ENCODE results near the gene PRR5. TPM values are rescaled to one million over a fixed set of nuclear protein-coding genes. Genes with fewer than 3 reads are reported as not detected.

Gene PRR5
- polyA plus RNA-seq, 1 donor, result 39.0 TPM

DNA sequence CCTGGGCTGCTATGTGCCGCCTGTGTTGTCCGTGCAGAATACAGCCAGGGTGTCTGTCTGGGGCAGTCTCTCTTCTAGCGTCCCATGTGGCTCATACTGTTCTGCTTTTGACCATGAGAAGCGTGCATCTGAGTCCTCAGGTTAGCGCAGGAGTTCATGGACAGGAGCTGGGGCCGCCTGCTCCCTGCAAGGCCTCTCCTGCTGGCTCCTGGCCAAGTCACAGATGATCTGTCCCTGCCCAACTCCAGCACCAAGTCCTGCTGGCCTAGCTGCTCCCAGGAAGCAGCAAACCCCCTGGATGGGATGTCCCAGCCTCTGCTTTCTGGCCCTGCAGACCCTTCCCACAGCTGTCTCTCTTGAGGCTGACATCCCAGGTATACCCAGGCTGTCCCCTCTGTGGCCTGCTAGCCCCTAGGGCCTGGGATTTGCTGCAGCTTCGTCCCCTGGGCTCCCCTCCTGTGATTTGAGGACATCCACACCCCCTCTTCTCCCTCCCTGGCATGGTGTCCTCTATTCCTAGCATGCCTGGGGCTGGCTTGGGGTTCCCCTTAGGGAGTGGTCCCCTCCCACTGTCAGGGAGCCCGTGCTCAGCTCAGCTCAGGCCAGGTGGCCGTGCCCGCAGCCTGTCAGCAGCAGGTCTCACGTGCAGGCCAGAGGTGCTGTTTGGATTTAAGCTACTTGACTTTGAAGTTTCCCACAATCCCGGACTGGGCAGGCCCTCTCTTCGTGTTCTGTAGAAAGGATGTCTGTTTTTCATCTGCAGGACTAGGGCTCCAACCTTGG is 17.8 kb downstream of the PRR5 start:
- no peak for DNase-seq

DNA sequence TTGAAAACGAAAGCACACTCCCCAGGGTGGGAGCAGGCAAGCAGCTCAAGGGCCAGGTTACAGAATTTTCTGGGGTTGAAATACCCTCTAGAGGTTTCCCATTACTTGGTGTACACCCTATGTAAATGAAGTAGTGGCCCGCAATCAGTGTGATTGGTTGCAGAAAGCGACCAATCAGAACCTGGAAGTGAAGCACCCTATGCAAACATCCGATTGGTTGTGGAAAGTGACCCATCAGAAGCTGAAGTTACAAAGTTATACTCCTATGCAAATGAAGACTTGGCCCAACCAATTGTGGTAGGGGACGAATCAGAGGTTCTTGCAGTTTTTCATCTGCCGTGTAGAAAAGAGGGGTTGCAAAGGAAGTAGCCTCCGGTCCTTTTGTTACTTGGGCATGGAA is 19.2 kb downstream of the PRR5 start:
- DNase-seq, result no peak

- no peak for DNase-seq
Observed at GRCh38 chr22:44722611-44723010, 20.6 kb downstream of the PRR5 start.

DNA sequence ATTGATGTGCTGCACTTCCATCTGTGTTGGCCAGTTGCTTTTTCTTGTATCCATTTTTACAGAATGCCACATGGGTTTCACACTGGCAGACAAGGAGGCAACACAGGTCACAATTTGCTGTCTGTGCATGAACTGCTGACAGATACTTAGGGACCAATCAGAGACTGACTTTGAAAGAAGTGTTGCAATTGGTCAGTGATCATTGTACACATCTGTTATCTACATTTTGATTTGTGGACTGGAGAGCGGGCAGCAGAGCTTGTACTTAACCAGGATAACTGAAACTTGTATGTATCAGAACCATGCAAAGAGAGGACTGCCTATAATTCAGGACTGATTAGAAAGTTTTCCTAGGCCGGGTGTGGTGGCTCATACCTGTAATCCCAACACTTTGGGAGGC is 21.8 kb downstream of the PRR5 start:
- no peak for DNase-seq

DNA sequence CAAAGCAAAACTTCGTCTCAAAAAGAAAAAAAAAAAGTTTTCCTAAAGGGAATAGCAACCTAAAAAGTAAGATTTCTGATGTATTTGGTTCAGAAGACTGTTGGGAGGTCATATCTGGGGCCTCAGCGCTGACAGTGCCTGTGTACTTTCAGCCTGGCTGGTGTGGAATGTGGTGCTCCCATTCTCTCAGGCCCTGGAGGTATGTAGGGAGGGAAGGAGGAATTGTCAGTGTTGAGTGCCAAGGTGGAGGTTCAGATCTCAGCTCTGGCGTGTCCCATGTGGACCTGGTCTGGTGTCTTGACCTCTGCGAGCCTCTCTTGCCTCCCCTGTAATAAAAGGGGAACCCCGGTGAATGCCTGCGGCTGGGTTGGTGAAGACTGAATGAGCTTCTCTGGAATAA is 22.4 kb downstream of the PRR5 start:
- DNase-seq, result no peak

GRCh38 chr22:44724859-44725258 is 22.9 kb downstream of the PRR5 start:
- DNase-seq, result no peak

DNA sequence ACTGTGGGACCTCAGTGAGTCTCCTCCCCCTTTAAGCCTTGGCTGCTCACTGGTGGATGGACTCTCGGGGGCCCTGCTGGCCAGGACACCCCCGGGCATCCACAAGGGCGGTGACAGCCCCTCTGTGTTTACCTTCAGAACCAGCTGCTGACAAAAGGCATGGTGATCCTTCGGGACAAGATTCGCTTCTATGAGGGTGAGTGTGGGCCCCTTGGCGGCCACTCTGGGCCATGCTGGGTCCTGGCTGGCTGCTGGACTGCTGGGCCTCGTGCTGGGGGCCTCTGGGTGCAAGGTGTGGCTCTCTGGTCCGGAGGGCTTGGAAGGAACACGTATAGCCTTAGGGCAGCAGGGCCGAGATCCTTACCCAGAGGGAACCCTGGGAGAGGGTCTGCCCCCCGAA is 24.4 kb downstream of the PRR5 start:
- no peak for DNase-seq

DNA sequence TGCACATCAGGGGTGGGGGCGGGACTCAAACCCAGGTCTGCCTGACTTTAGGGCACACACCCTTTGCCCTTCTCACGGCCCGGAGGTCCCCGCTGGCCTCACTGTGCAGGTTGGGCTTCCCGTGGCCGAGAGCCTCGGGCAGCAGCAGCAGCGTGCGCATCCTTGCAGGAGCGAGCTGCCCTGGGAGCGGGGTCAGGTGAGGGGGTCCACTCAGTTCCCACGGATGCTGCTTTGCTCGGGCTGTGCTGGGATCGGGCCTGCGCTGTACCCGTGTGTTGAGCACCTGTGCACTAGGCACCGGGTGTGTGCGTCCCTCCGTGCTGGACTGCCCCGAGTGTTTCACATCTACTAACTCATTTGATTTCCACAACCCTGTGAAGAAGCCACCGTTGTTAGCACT is 25.1 kb downstream of the PRR5 start:
- no peak for DNase-seq

- no peak for DNase-seq
Observed at GRCh38 chr22:44727709-44728108, 25.7 kb downstream of the PRR5 start.

GRCh38 chr22:44728761-44729324 is 26.8 kb downstream of the PRR5 start:
- peak; percentile 77 for DNase-seq

GRCh38 chr22:44729391-44730021 is 27.5 kb downstream of the PRR5 start:
- DNase-seq, result peak; percentile 92

- peak; percentile 58 for DNase-seq
Observed at GRCh38 chr22:44730022-44730393, 28.0 kb downstream of the PRR5 start.

GRCh38 chr22:44730490-44731356 is 28.7 kb downstream of the PRR5 start:
- no peak for DNase-seq

- no peak for DNase-seq
Observed at GRCh38 chr22:44731357-44731970, 29.5 kb downstream of the PRR5 start.

GRCh38 chr22:44732017-44732561 is 30.1 kb downstream of the PRR5 start:
- no peak for DNase-seq

- DNase-seq, result no peak
Observed at GRCh38 chr22:44732661-44733060, 30.7 kb downstream of the PRR5 start.

- no peak for DNase-seq
Observed at GRCh38 chr22:44733426-44734106, 31.6 kb downstream of the PRR5 start.

DNA sequence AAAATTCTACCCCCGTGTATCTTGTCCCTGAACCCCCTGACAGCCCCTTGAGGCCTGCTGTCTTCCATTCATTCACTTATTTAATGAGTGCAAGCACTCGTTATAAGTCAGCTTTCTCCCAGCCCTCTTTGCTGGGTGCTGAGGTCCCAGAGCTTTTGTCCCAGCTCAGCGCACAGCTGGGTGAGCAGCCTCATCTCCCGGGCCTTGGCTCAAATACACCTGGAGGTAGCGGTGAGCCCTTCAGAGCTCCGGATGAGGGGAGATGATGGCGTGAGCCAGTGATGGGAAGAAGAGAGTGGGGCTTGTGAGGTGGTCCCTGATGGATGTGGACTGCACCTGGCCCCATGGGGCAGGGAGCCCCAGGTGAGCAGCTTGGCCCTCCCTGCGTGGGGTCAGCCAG is 32.3 kb downstream of the PRR5 start:
- DNase-seq, result no peak

GRCh38 chr22:44734801-44735517 is 33.0 kb downstream of the PRR5 start:
- DNase-seq, result no peak

DNA sequence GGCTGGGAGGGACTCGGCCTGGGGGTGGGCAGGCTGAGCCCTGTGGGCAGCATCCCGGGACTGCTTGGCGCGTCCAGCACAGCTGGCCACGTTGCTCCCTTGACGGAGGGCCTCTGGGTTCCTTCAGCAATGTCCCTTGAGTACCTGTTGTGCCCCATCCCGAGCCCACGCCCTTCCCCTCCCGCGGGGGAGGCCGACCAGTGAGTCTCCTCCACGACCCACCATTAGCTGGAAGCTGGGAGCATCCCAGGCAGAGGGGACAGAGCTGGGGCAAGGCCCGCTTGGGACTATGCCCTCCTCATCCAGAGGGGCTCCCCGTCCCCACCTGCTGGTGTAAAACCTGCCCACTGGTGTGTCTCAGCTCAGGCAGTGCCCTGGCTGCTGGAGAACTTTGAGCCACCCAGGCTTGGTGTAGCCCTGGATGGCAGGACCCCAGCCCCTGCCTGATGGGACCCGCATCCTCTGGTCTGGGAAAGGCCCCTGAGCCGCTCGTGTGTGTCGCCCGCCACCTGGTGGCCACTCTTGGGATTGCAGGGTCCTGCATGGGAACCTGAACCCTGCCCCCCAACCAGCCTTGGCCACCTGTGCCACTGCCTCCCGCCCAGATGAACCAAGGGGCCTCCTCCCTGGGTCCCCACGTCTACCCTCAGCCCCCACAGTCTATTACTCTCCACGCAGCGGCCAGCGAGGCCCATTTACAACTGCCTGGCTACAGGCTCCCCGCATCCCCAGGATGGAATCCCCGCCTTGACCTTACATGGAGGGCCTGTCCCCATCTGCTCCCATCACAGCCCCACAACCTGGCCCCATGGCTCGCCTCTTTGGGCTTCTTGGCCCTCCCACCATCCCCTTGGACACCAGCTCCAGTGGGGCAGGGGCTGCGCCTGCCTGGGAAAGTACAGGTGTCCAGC is 33.8 kb downstream of the PRR5 start:
- DNase-seq, result peak; percentile 68

Measured in hindlimb muscle (tissue), 1 donor.